ES-I3 (cell line): ENCODE data around the gene TMEM52.

ENCODE experiments used
- H3K36me3 ChIP-seq: 2 replicates; pipeline ENCODE4 v1.6.1; 2013; ENCODE audit warnings: mild to moderate bottlenecking, low read length, control low read depth, moderate library complexity; ENCODE audit not compliant: insufficient read depth
- H3K4me1 ChIP-seq: 2 replicates; pipeline ENCODE4 v1.6.1; 2013; ENCODE audit warnings: mild to moderate bottlenecking, control low read depth, low read length; ENCODE audit not compliant: insufficient read depth
- H3K9ac ChIP-seq: 2 replicates; pipeline ENCODE4 v1.6.1; 2013; ENCODE audit warnings: low read depth, mild to moderate bottlenecking, low read length, moderate library complexity
- H3K9me3 ChIP-seq: 2 replicates; pipeline ENCODE4 v1.6.1; 2013; ENCODE audit warnings: mild to moderate bottlenecking, low read length, moderate library complexity; ENCODE audit not compliant: control insufficient read depth, insufficient read depth

Gene TMEM52

DNA sequence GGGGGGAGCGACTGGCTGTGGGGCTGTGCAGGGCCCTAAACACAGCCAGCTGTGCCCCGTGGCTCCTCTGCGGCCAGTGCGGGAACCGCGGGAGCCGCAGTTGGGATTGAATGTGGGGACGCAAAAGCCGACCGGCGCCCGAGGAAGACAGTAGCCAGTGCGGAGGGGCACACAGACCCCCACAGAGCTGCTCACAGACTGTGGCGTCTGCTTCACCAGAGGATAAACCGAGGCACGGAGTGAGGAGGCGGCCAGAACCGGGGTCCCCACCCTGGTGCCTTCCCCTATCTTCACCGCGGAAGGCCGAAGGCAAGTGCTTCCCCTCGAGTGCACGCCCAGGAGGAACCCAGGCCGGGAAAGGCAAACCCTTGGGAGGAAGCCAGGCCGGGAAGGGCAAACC lies 8.7 kb upstream of the TMEM52 start:
- Histone ChIP-seq H3K9ac (no peak overlapping the region), H3K36me3 (no peaks in the 10 kb centered on the region), H3K9me3 (no peaks in the 10 kb centered on the region), H3K4me1 (no peaks in the 10 kb centered on the region; the same call in 1 of the 2 replicates)

DNA sequence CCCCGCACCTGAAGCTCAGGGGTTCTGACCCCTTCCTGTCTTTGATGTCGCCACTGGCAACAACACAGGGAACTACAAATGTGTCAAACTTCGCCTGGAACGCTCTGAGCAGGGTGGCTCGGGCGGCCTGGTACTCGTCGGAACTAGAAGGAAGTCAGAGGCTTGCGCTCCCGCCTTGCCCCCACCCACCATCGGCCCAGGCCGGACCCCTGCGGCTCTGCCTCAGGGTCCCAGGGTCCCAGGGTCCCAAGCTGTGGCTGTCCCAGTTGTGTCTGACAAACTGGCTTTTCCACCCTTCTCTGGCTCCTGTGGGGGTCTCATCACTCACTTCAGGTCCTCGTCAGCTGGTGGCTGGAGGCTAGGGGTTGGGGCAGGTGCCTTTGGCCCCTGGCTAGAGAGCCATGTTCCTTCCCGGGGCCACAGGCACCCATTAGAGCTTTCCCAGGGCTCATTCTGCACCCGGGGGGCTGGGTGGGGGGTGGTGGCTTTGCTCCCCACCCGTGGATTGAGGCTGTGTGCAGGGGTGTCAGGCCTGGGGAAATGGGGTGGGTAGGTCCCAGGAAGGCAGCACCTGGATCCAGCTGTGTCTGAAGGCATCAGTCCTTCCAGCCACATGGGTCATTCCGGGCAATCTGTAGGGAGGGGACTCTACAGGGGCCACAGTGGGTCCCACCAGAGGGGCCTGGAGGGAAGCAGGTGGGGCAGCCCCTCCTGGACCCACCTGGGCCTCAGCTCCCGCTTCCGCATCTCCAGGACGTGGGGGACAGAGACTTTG lies 8.0 kb upstream of the TMEM52 start:
- no peaks in the 10 kb centered on the region for H3K36me3 ChIP-seq
- no peaks in the 10 kb centered on the region for H3K9me3 ChIP-seq
- no peaks in the 10 kb centered on the region; the same call in 1 of the 2 replicates for H3K4me1 ChIP-seq
- no peak overlapping the region for H3K9ac ChIP-seq

DNA sequence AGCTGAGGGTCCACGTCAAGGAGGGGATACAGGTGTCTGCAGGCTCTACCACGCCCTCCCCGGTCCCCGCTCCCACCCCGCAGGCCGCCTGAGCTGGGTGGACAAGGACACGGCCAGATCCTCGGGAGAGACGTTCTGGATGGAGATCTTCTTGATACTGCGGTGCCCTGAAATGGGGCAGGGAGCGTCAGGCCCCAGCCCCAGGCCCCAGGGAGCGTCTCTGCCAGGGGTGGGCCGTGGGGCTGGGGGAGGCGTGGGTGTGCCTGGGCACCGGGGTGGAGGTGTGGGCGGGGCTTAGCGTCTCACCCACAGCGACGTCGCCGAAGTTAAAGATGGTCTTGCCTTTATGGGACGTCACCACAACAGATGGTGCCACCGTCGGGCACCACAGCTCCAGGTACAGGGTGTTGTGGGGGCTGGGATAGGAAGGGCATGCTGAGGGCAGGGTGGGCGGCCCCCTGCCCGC lies 7.3 kb upstream of the TMEM52 start:
- Histone ChIP-seq H3K36me3 (no peaks in the 10 kb centered on the region), H3K9ac (no peak overlapping the region), H3K9me3 (no peaks in the 10 kb centered on the region), H3K4me1 (no peaks in the 10 kb centered on the region; the same call in 1 of the 2 replicates)

DNA sequence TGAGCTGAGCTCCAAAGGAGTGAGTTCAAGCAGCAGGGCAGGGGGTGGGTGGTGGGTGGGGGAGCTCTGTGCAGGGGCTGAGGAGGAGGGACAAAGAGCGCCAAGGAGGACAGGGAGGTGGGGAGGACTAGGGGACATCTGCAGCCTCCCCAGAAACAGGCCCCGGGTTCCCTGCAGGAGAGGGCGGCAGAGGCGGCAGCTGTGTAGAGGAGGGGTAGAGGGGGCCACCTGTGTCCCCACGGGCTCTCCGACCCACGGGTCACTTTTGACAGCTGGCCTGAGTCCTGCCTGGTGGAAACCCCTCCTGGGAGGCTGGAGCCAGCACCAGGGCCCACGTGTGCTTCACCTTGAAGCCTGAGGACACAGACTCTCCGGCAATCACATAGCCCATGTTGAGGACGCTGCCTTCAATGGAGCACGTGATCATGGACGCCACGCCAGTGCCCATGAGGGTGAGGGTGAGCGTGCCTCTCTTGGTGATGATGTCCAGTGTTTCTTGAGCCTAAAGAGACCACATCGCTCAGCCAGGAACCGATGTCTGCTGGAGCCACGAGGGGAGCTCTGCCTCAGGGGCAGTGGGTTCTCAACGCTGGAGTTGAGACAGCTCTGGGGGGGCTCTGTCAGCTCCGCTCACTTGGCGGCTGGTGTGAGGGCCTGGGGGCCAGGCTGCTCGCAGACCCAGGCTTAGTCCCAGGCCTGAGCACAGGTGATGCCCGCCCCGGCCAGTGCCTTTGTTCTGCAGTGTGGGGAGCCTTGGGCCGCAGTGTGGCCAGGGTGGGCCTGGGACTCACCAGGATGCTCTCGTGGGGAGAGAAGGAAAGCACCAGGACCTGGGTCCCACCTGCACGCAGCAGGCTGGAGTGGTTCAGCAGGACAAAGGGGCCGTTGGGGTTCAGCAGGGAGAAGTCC lies 6.6 kb upstream of the TMEM52 start:
- Histone ChIP-seq H3K9me3 (no peaks in the 10 kb centered on the region), H3K9ac (no peak overlapping the region), H3K36me3 (no peaks in the 10 kb centered on the region), H3K4me1 (no peaks in the 10 kb centered on the region; the same call in 1 of the 2 replicates)

DNA sequence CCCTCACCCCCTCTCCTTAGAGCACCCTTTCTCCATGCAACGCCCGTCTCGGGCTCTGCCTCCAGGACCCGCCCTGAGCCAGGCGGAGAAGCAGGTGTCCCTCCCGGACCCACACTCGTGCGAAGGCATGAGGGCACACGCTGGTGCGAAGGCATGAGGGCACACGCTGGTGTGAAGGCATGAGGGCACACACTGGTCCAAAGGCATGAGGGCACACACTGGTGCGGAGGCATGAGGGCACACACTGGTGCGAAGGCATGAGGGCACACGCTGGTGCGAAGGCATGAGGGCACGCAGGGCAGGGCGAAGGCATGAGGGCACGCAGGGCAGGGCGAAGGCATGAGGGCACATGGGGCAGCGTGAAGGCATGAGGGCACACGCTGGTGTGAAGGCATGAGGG lies 5.8 kb upstream of the TMEM52 start:
- Histone ChIP-seq H3K9me3 (no peaks in the 10 kb centered on the region), H3K9ac (no peak overlapping the region), H3K4me1 (peaks cover 5% of the 10 kb centered on the region; the same call in 1 of the 2 replicates), H3K36me3 (no peaks in the 10 kb centered on the region)

DNA sequence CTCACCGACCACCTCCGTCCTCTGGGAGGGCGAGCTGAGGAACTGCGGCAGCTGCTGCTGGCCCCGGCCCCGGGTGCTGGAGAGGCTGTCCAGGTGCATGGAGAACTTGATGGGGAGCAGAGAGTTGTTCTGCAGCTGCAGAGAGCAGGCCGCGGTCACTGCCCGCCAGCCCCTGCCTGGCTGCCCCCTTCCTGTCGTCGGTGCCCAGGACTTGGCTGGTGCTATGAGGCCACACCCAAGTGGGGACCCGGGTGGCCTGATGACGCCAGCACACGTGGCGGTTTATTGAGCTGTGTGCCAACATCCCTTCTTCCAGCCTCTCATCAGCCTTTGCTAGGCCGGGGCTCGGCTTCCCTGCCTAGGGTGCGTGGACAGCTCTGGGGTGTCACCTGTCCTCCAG lies 5.3 kb upstream of the TMEM52 start:
- Histone ChIP-seq H3K9me3 (no peaks in the 10 kb centered on the region), H3K36me3 (no peaks in the 10 kb centered on the region), H3K4me1 (peaks cover 6% of the 10 kb centered on the region; the same call in 1 of the 2 replicates), H3K9ac (no peak overlapping the region)

DNA sequence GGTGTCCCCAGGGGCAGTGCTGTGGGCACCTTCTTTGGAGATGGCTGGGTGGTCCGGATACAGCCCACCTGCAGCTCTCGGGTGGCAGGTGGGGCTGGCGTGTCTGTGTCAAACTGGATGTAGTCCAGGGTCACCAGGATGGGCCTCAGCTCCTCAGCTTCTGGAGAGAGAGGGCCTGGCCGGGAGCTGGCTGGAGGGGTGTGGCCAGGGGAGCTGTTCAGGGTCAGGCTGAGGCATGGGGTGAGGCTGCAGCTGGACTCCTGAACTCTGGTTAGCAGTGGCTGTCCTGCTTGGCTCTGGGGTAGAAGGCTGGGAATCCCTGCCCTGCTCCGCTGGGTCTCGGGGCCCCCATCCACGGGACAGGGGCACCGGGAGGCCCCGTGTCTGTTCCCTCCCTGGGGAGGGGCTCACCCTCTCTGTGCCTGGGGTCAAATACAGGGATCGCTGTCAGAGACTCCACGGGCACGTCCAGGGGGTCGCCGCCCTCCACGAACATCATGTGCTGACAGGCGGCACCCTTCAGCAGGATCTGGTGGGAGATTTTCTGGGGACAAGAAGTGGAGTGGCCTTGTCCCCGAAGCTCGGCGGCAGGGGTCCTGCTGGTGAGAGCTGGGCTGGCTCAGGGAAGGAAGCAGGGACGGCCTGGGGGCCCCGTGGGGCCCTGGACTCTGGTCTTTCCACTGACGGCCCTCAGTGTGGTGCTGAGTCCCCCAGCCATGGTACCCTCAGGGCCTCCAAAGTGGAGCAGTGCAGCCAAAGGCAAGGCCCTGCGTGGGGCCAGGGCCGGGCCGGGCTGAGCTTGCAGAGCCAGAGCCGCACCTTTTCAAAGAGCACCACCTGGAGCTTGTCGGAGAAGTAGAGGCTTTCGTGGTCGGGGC lies 4.1 kb upstream of the TMEM52 start:
- peaks cover 6% of the 10 kb centered on the region; the same call in 1 of the 2 replicates for H3K4me1 ChIP-seq
- H3K9me3 ChIP-seq, result no peaks in the 10 kb centered on the region
- no peaks in the 10 kb centered on the region for H3K36me3 ChIP-seq
- no peak overlapping the region for H3K9ac ChIP-seq

DNA sequence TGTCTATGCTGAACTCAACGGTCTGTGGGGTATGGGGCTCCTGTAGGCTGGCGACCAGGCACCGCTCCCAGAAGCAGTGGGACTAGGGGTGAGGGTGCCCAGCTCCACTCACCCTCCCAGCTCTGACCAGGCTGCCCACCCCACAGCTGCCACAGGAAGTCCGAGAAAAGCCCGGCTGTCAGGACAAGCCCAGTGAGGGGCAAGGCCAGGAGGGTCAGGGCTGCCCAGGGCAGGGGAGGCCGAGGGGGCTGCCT lies 3.5 kb upstream of the TMEM52 start:
- no peaks in the 10 kb centered on the region for H3K36me3 ChIP-seq
- H3K9me3 ChIP-seq, result no peaks in the 10 kb centered on the region
- peaks cover 6% of the 10 kb centered on the region; the same call in 1 of the 2 replicates for H3K4me1 ChIP-seq
- no peak overlapping the region for H3K9ac ChIP-seq

DNA sequence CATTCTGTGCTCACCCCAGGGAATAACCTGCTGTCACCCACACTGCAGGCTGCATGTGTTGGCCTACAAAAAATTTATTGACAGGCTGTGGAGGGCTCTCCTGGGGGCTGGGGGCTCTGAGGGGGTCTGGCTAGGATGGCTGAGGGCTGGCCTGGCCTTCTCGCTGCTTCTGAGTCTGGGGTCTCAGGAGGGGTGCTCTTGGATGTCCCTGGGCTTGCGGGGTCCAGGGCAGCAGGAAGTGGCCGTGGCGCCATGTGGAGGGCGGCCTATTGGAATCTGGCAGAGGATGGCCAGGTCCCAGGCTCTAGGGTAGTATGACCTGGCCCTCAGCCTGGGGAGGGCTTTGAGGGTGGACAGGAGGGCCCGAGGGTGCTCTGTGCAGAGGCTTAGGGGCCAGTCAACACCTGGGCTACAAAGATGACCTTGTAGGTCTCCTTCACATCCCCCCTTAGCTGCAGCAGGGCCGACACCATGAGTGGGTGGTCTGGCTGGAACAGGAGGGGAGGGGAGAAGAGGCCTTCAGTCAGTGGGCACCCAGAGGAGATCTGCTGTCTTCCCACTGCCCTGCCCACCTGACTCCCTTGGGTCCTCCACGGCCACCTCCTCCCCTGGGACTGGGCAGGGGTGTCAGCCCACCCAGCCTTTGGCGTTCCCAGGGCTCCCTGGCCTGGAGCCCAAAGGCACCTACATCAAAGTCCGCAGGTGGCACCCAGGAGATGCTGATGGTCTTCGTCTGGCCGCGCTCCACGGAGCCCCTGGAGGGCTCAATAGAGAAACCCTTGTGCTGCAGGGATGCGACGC lies 3.0 kb upstream of the TMEM52 start:
- H3K4me1 ChIP-seq, result peaks cover 6% of the 10 kb centered on the region; the same call in 1 of the 2 replicates
- no peaks in the 10 kb centered on the region for H3K36me3 ChIP-seq
- no peaks in the 10 kb centered on the region for H3K9me3 ChIP-seq
- H3K9ac ChIP-seq, result no peak overlapping the region

DNA sequence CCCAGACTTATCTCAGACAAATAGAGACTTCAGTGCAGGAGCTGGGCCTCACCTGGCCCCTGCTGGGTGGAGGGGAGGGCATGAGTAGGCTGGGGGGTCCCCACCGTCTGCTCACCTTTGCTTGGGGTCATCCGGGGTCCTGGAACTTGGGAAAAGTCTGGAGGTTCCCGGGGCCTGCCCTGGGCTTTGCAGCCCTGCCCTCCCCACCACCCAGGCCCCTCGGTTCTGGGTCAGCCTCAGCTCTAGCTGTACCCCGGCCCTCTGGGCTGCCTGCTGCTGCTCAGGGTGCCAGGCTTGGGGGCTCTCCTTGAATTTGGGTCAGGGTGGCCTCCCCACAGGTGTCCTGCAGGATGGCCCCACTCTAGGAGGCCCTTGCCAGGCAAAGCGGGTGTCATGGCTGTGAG lies 2.4 kb upstream of the TMEM52 start:
- peaks cover 6% of the 10 kb centered on the region; the same call in 1 of the 2 replicates for H3K4me1 ChIP-seq
- no peaks in the 10 kb centered on the region for H3K9me3 ChIP-seq
- no peak overlapping the region for H3K9ac ChIP-seq
- no peaks in the 10 kb centered on the region for H3K36me3 ChIP-seq

DNA sequence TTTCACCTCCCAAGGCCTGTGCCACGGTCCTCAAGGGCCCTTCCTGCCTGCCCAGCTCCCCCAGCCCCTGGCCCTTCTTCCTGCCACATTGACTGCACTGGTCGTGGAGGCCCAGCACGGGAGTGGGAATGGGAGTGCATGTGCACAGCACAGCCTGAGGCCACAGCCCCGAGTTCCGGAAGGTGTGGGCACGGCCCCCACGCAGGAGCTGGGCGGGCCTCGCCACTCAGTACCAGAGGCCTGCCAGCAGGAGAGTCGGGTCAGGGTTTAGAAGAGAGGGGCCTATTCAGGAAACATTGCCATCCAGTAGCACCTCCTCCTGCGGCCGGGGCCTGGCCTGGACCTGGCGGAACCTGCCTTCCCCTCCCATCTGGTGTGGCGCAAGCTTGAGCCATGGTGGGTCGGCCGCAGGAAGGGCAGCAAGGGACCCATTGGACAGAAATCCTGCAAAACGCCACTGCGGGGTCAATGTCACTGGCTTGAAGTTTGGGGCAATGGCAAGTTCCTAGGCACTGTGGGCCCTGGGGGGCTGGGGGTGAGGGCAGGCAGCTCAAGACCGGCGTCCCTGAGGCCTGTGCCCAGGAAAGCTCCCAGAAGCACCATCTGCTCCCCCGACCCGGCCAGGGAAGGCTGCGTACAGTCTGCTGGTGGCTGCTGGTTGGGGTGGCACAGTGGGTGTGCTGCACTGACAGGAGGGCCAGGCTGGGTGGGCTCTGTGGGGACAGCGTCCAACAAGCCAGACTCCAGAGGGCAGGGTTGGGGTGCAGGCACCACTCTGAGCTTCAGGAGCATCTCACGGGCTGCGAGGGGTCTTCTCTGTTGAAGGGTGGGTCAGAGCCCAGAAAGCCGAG lies 1.8 kb upstream of the TMEM52 start:
- Histone ChIP-seq H3K4me1 (peaks cover 6% of the 10 kb centered on the region; the same call in 1 of the 2 replicates), H3K36me3 (no peaks in the 10 kb centered on the region), H3K9ac (no peak overlapping the region), H3K9me3 (no peaks in the 10 kb centered on the region)

DNA sequence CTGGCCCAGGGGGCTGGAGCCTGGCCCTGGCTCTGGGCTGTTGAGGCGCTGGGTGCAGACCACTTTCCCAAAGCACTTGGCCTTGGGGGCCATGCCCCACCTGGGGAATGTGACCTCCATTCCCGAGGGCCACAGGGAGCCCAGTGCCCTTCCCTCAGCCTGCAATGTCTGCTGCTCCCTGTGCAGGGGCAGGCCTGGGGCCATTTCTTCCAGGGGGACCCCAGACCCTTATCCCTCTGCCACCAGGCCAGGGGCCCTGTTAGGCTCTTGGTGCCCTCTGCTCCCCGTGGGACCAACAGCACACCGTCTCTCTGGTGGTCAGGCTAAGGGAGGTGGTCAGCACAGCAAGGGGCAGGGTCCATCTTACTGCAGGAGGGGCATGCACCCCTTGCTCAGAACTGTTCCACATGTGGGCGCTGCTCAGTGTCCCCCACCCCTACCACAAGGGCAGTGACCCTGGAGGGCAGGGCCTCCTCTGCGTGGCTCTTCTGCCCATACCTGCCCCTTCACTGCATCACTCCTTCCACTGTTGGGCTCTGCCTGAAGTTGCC lies 1.1 kb upstream of the TMEM52 start:
- H3K4me1 ChIP-seq, result peaks cover 6% of the 10 kb centered on the region; the same call in 1 of the 2 replicates
- H3K9me3 ChIP-seq, result no peaks in the 10 kb centered on the region
- H3K36me3 ChIP-seq, result no peaks in the 10 kb centered on the region
- H3K9ac ChIP-seq, result peak overlapping the region; percentile 43; the same call in 1 of the 2 replicates
